Right forelimb (tissue), 1 donor: ENCODE data around the gene NTSR1.

Experiments used
- DNase-seq: peaks from one replicate; pipeline ENCODE4 v3.0.0-alpha.2; 2018

Gene NTSR1

DNA sequence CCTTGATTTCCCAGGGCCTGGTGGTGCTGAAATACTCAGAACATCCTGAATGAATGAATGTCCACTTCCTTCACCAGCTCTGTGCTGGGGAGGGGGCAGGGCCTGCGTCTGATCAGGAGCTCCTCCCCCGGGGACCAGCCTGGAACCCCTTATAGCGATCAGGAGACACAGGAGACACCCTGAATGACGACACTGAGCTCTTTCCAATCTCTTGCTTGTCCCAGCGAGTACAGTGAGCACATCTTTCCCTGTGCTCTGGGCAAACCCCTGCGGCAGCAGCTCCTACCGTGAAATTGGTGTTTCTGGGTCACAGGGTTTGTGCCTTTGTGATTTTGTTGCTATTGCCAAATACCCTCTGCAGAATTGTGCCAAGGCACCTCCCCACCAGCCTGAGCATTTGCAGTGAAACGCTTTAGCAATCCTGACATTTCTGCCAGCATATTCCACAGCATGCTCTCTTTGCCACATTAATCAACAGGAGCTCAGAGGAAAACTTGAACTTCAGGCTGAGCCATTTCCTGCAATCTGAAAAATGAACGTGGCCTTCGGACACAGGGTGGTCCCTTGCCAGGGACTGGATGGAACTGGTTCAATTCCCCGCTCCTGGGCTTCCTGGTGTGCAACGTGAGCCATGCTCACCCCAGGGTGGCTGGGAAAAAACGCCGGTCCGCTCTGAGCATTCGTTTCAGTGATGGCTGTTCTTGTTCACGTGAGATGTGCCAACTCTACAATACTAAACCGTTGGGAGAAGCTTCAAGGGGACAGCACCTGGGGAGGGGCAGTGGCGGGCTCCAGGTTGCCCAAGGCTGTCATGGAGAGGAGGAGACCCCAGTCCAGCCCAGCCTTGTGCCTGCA is 64.6 kb downstream of the NTSR1 start:
- no peak for DNase-seq

DNA sequence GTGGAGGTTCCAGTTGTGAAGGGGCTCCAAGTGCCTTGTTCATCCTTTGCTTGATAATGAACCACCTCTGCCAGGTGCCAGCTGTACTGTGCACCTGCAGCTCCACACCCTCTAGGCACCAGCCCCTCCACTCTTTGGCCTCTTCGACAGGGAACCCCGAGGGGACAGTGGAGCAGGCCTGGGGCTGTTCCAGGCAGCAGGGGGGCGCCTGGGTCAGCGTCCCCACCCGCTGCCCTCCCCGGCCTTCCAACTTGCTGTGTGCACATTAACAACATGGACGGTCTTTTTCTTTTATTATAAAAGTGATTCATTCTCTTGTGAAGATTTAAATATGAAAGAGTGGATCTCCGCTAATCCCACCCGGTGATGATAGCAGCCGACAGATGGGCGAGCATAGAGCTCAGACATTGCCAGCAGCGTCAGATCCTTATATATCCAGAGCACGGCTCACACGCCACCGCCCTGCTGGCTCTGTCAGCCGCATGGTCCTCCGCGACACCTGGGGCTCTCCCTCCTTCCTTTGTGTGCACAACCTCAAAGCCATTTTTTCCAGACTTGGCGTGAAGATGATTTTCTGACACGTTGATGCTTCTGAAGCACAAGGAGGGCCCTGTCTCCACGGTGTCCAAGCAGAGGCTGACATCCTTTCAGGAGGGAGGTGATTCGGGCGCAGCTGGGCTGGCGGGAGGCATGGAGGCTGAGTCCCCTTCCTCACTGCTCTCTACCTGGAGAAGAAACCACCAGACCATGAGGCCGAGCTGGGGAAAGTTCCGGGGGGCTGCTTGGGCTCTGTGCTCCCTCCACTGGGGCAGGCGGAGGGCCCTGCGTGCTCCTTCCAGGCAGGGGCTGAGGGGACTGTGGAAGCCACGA is 65.4 kb downstream of the NTSR1 start:
- no peak for DNase-seq

- DNase-seq, result no peak
Observed at GRCh38 chr20:62774762-62775161, 66.1 kb downstream of the NTSR1 start.

GRCh38 chr20:62775206-62775605 is 66.6 kb downstream of the NTSR1 start:
- DNase-seq, result no peak

DNA sequence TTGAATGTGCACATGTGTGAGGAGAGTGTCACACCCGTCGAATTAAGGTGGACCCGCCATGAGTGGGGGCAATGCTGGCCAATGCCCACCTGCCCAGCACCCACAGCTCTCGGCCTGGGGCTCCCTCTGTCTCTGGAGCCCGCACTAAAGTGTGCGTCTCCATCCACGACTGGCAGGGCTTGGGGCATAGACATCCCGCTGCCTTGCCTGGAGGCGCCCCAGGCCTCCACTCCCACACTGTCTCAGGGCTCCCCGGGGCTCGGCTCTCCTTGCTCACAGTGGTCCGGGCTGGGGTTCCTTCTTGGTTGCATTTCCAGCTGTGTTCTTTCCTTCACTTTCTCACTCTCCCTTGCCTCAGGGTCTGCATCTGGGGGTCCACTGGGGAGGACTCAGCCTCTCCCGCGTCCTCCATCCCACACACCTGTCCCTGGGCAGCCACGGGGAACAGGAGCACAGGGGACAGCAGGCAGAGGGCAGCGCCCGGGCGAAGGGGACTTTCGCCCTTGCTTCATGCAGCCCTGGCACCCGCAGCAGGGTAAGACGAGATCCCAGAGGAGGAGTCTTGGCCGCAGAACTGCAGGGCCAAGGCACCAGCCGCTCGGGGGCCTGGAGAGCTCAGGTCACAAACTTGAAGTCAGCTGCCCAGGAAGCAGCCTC is 67.5 kb downstream of the NTSR1 start:
- DNase-seq, result no peak

- DNase-seq, result no peak
Observed at GRCh38 chr20:62776692-62777527, 68.3 kb downstream of the NTSR1 start.

DNA sequence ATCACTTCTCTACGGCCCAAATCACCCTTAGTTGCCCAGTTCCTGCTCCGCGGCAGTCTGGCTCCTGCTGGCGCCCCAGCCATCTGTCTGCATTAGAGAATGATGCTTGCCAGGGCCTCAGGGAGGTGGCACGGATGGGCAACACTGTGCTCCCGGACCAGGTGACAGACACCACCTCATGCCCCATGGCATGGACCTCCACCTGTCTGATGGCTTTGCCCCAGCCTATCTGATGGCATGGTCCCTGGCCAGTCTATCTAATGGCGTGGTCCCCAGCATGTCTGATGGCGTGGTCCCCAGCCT is 68.8 kb downstream of the NTSR1 start:
- DNase-seq, result no peak

GRCh38 chr20:62778058-62778457 is 69.4 kb downstream of the NTSR1 start:
- DNase-seq, result no peak

GRCh38 chr20:62778601-62779416 is 70.2 kb downstream of the NTSR1 start:
- no peak for DNase-seq

GRCh38 chr20:62779417-62779685 is 70.7 kb downstream of the NTSR1 start:
- no peak for DNase-seq

GRCh38 chr20:62780204-62780603 is 71.6 kb downstream of the NTSR1 start:
- no peak for DNase-seq

DNA sequence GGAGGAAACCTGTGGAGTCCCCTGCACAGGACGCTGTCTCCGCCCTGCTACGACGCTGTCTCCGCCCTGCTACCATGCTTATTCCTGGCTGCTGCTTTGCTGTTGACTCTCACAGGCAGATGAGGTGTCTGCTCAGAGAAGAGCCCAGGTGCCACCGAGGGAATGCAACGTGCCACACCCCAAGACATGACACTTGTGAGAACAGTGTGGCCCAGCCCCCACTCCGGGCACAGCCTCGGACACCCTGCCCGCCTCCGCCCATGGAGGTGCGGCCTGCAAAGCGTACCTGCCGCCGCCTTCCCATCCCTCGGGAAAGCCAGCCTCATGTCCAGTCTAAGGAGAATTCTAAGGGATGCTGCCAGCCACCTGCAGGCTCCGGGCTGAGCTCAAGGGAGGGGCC is 72.1 kb downstream of the NTSR1 start:
- no peak for DNase-seq

GRCh38 chr20:62782149-62782892 is 73.7 kb downstream of the NTSR1 start:
- no peak for DNase-seq

- no peak for DNase-seq
Observed at GRCh38 chr20:62782893-62783278, 74.2 kb downstream of the NTSR1 start.

DNA sequence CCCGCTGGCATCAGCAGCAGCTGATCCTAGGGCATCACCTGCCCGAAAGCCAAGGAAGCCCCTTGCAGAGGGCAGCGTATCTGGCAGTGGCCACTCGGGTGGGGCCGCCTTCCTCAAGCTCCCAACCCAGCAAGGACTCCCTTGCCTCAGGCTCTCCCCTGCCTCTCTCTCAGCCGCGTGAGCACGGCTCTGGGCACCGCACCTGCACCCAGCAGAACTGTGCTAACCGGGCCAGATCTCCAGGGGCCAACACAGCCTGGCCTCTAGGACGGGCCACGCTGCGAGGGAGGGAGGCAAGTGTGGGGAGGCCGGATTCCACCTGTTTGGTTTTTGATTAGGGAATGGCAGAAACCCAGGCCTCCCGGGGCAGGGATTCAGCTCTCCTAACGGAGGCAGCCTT is 75.9 kb downstream of the NTSR1 start:
- DNase-seq, result no peak

DNA sequence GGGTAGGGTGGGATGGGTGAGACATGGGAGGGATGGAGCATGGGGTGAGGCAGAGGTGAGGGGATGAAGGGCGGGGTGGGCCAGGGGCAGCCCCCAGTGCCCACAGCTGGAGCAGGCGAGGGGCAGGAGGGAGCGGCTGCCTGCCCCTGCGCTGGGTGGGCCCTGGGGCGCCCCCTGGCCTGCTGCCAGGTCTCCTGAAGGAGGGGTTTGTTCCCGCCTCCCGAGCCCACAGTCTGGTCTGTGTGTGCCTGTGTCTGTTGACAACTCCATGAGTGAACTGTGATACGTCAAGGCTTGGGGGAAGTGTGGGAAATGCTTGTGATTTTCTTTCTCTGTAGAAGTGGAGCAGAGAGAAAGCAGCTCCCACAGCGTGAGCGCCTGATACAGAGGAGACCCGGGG is 76.8 kb downstream of the NTSR1 start:
- no peak for DNase-seq

- DNase-seq, result no peak
Observed at GRCh38 chr20:62786157-62786556, 77.5 kb downstream of the NTSR1 start.

GRCh38 chr20:62787321-62787720 is 78.7 kb downstream of the NTSR1 start:
- no peak for DNase-seq

GRCh38 chr20:62787866-62788265 is 79.2 kb downstream of the NTSR1 start:
- DNase-seq, result no peak

GRCh38 chr20:62788607-62789006 is 80.0 kb downstream of the NTSR1 start:
- no peak for DNase-seq

DNA sequence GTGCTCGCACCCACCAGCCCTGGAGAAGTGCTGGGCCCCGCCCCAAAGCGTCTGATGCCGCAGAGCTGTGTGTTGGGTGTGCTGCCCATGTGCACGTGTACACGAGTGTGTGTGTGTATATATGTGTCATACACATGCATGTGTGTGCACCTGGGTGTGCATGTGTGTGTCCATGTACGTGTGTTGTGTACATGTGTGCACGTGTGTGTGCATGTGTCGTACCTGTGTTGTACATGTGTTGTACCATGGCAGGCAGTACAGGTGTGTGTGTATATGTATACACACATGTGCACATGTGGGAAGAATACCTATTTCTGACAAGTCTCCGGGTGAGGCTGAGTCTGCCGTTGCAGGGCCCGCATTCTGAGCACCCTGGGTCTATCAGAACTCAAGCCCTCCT is 81.4 kb downstream of the NTSR1 start:
- no peak for DNase-seq
